OCI-LY1 (cell line): Measurements from ENCODE around the gene FOXD1.

Source experiments
- H2AFZ ChIP-seq: fragments of 200-600 bp; sonication (generic), shearing (Covaris generic); 2 replicates; pipeline ENCODE4 v1.6.0; 2014; ENCODE audit warnings: antibody characterized with exemption, mild to moderate bottlenecking, low read length
- H3F3A ChIP-seq: fragments of 200-600 bp; sonication (generic), shearing (Covaris generic); 2 replicates; pipeline ENCODE4 v1.6.0; 2014; ENCODE audit warnings: mild to moderate bottlenecking, antibody characterized with exemption, low read length, moderate library complexity; ENCODE audit not compliant: insufficient read depth
- H3K27ac ChIP-seq: fragments of 200-600 bp; sonication (generic); 2 replicates; pipeline ENCODE4 v1.5.1; 2014; ENCODE audit warnings: low read length, mixed run types, mild to moderate bottlenecking, low read depth; ENCODE audit not compliant: poor library complexity, severe bottlenecking
- H3K27me3 ChIP-seq: fragments of 200-600 bp; sonication (generic); 2 replicates; pipeline ENCODE4 v1.6.0; 2014; ENCODE audit warnings: antibody characterized with exemption, mild to moderate bottlenecking, low read length, moderate library complexity; ENCODE audit not compliant: insufficient read depth
- H3K36me3 ChIP-seq: fragments of 200-600 bp; sonication (generic); 2 replicates; pipeline ENCODE4 v1.6.1; 2014; ENCODE audit warnings: mild to moderate bottlenecking, antibody characterized with exemption, low read length, moderate library complexity, mixed read lengths; ENCODE audit not compliant: insufficient read depth
- H3K4me1 ChIP-seq: fragments of 200-600 bp; sonication (generic); 2 replicates; pipeline ENCODE4 v1.5.1; 2014; ENCODE audit warnings: mild to moderate bottlenecking, low read length, moderate library complexity; ENCODE audit not compliant: insufficient read depth, severe bottlenecking
- H3K4me2 ChIP-seq: fragments of 200-600 bp; sonication (generic), shearing (Covaris generic); 2 replicates; pipeline ENCODE4 v1.6.1; 2014; ENCODE audit warnings: low read length
- H3K4me3 ChIP-seq: fragments of 200-600 bp; sonication (generic); 2 replicates; pipeline ENCODE4 v1.5.1; 2014; ENCODE audit warnings: low read length, low read depth, mild to moderate bottlenecking, mixed read lengths; ENCODE audit not compliant: poor library complexity, severe bottlenecking
- H3K79me2 ChIP-seq: fragments of 200-600 bp; shearing (Covaris generic); 2 replicates; pipeline ENCODE4 v1.6.1; 2016; ENCODE audit warnings: mixed run types, low read length, mixed read lengths; ENCODE audit not compliant: insufficient read depth
- H3K9ac ChIP-seq: fragments of 200-600 bp; sonication (generic), shearing (Covaris generic); 2 replicates; pipeline ENCODE4 v1.6.1; 2014; ENCODE audit warnings: mild to moderate bottlenecking, low read length, mixed read lengths
- H3K9me2 ChIP-seq: fragments of 200-600 bp; sonication (generic), shearing (Covaris generic); 2 replicates; pipeline ENCODE4 v1.6.1; 2014; ENCODE audit warnings: low read depth, mild to moderate bottlenecking, low read length, mixed read lengths
- H3K9me3 ChIP-seq: fragments of 200-600 bp; shearing (Covaris generic); 2 replicates; pipeline ENCODE4 v1.6.1; 2014; ENCODE audit warnings: low read length, mixed read lengths
- H4K20me1 ChIP-seq: fragments of 200-600 bp; sonication (generic), shearing (Covaris generic); 2 replicates; pipeline ENCODE4 v1.6.0; 2016; ENCODE audit warnings: mild to moderate bottlenecking, low read length; ENCODE audit not compliant: insufficient read depth
- EZH2 ChIP-seq: fragments of 200-600 bp; sonication (generic), shearing (Covaris generic); IDR thresholded peaks from 2 replicates; pipeline ENCODE4 v1.8.0; 2017; ENCODE audit warnings: borderline replicate concordance, mixed run types, mild to moderate bottlenecking, antibody characterized with exemption, low read length, moderate library complexity, mixed read lengths
- TF ChIP-seq, protein P1 (sequence below): fragments of 200-600 bp; sonication (generic), shearing (Covaris generic); IDR thresholded peaks from 2 replicates; pipeline ENCODE4 v1.5.1; 2017; ENCODE audit warnings: mild to moderate bottlenecking, antibody characterized with exemption, low read length, moderate library complexity, mixed read lengths

The FOXD1 gene

DNA sequence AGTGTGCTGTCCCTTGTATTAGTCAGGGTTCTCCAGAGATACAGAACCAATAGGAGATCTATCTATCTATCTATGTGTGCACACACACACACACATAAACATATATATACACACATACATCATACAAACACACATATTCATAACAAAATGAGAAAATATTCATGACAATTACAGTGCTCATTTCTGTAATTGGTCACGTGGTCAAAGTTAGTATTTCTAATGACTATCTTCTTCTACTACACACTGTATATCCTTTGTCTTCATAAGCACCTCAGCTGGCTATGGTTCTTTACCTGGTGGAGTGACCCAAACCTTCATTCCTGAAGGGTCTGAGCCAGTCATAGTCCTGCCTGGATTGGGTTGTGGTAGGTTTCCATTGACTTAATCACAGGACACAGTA is 31.9 kb upstream of the FOXD1 start:
- Histone ChIP-seq H2AFZ (no peak overlapping the region), H3K4me2 (no peak overlapping the region), H3K79me2 (no peaks in the 10 kb centered on the region), H3K9ac (no peak overlapping the region), H3K4me1 (no peaks in the 10 kb centered on the region), H3K36me3 (no peaks in the 10 kb centered on the region), H4K20me1 (no peaks in the 10 kb centered on the region), H3K27me3 (no peaks in the 10 kb centered on the region), H3K9me2 (no peaks in the 10 kb centered on the region), H3K27ac (no peak overlapping the region), H3K4me3 (no peak overlapping the region), H3K9me3 (no peaks in the 10 kb centered on the region), H3F3A (no peaks in the 10 kb centered on the region)
- no peak for TF ChIP-seq EZH2
- TF ChIP-seq, protein P1, sequence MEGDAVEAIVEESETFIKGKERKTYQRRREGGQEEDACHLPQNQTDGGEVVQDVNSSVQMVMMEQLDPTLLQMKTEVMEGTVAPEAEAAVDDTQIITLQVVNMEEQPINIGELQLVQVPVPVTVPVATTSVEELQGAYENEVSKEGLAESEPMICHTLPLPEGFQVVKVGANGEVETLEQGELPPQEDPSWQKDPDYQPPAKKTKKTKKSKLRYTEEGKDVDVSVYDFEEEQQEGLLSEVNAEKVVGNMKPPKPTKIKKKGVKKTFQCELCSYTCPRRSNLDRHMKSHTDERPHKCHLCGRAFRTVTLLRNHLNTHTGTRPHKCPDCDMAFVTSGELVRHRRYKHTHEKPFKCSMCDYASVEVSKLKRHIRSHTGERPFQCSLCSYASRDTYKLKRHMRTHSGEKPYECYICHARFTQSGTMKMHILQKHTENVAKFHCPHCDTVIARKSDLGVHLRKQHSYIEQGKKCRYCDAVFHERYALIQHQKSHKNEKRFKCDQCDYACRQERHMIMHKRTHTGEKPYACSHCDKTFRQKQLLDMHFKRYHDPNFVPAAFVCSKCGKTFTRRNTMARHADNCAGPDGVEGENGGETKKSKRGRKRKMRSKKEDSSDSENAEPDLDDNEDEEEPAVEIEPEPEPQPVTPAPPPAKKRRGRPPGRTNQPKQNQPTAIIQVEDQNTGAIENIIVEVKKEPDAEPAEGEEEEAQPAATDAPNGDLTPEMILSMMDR, result no peak

- H3K4me3 ChIP-seq, result no peak overlapping the region
- no peaks in the 10 kb centered on the region for H4K20me1 ChIP-seq
- no peak overlapping the region for H3K4me2 ChIP-seq
- TF ChIP-seq, protein P1, result no peak
- no peak for TF ChIP-seq EZH2
- H3K9ac ChIP-seq, result no peak overlapping the region
- H3K9me3 ChIP-seq, result no peaks in the 10 kb centered on the region
- H3F3A ChIP-seq, result no peaks in the 10 kb centered on the region
- no peaks in the 10 kb centered on the region for H3K36me3 ChIP-seq
- H3K4me1 ChIP-seq, result no peaks in the 10 kb centered on the region
- H3K27ac ChIP-seq, result no peak overlapping the region
- no peaks in the 10 kb centered on the region for H3K27me3 ChIP-seq
- no peaks in the 10 kb centered on the region for H3K9me2 ChIP-seq
- H2AFZ ChIP-seq, result no peak overlapping the region
- H3K79me2 ChIP-seq, result no peaks in the 10 kb centered on the region
Observed at GRCh38 chr5:73472116-73472515, 23.5 kb upstream of the FOXD1 start.

DNA sequence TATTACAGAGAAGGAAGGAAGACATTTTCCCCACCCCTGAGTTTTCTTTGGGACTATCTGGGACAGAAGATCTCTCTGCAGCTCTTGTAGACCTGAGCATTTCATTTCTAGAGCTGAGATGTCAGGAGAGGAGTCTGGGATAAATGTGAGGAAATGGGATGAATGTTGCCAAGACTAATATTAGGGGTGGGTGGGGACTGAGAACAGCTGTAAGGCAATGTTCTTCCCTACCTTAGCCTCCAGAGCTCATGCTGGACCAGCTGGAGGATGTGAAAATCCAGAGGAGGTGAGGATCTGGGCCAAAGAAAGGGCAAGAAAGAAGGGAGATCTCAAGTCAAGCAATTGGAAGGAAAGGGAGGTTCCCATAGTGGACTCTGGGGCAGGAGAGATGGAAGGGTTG is 23.1 kb upstream of the FOXD1 start:
- H3K9me2 ChIP-seq, result no peaks in the 10 kb centered on the region
- no peaks in the 10 kb centered on the region for H3K79me2 ChIP-seq
- H3K27ac ChIP-seq, result no peak overlapping the region
- H3K4me3 ChIP-seq, result no peak overlapping the region
- H4K20me1 ChIP-seq, result no peaks in the 10 kb centered on the region
- no peak overlapping the region for H2AFZ ChIP-seq
- no peaks in the 10 kb centered on the region for H3K4me1 ChIP-seq
- H3K4me2 ChIP-seq, result no peak overlapping the region
- no peak for TF ChIP-seq EZH2
- TF ChIP-seq, protein P1, result no peak
- no peaks in the 10 kb centered on the region for H3K27me3 ChIP-seq
- no peak overlapping the region for H3K9ac ChIP-seq
- no peaks in the 10 kb centered on the region for H3F3A ChIP-seq
- no peaks in the 10 kb centered on the region for H3K36me3 ChIP-seq
- H3K9me3 ChIP-seq, result no peaks in the 10 kb centered on the region
